ENCODE results near the gene PRPF8. TPM values are rescaled to one million over a fixed set of nuclear protein-coding genes. Genes with fewer than 3 reads are reported as not detected.
A peak's percentile ranks its signal among the peaks of the same experiment; 100 is the strongest.

Gene PRPF8
- total and polyA plus RNA-seq, 3 donors from 2014 or later, result 307 to 325 (median 315) TPM

- TF ChIP-seq POLR2A (IDR thresholded peaks at IDR 0.05) (no peak), CTCF (IDR thresholded peaks at IDR 0.05) (no peak)
- H3K9me3 ChIP-seq, result no peaks in the 10 kb centered on the region
- H3K27me3 ChIP-seq, result no peaks in the 10 kb centered on the region
- peak overlapping the region in 1 of 2 donors; percentile 38 for H3K4me3 ChIP-seq
- intact Hi-C loops (cut with DNase I; ENCODE audit: low total_unique reads), result no loop called here
- no peak for DNase-seq
- 89 to 96% methylated on average over 10 of the region's 10 CpGs for WGBS, 2 donors
- H3K4me1 ChIP-seq, result peaks cover 10% of the 10 kb centered on the region
- no peak overlapping the region for H3K27ac ChIP-seq
- no peaks in the 10 kb centered on the region for H3K36me3 ChIP-seq (ENCODE audit: low read depth, missing control alignments)
These were observed 48.8 kb downstream of the PRPF8 start for GRCh38 chr17:1635675-1636465.

- Histone ChIP-seq H3K4me3 (peak overlapping the region; percentile 3 to 38), H3K27me3 (no peaks in the 10 kb centered on the region), H3K9me3 (no peaks in the 10 kb centered on the region), H3K4me1 (peaks cover 10% of the 10 kb centered on the region), H3K36me3 (ENCODE audit: low read depth, missing control alignments) (no peaks in the 10 kb centered on the region), H3K27ac (peak overlapping the region in 1 of 2 donors; percentile 71)
- intact Hi-C loops (cut with DNase I; ENCODE audit: low total_unique reads), result no loop called here
- 73 to 75% methylated on average over 20 to 45 of the region's 45 CpGs for WGBS, 2 donors
- DNase-seq, result no peak
- TF ChIP-seq POLR2A (IDR thresholded peaks at IDR 0.05) (no peak), CTCF (IDR thresholded peaks at IDR 0.05) (no peak)
These were observed 49.6 kb downstream of the PRPF8 start for GRCh38 chr17:1634841-1635650.

GRCh38 chr17:1630662-1631061 is 54.0 kb downstream of the PRPF8 start:
- H3K36me3 ChIP-seq (ENCODE audit: low read depth, missing control alignments), result no peaks in the 10 kb centered on the region
- no peak for TF ChIP-seq POLR2A (IDR thresholded peaks at IDR 0.05)
- no peak for TF ChIP-seq CTCF (IDR thresholded peaks at IDR 0.05)
- DNase-seq, result no peak
- peaks cover 31% of the 10 kb centered on the region for H3K4me1 ChIP-seq
- intact Hi-C loops (cut with DNase I; ENCODE audit: low total_unique reads), result no loop called here
- 75 to 81% methylated on average over 4 of the region's 4 CpGs for WGBS, 2 donors
- no peaks in the 10 kb centered on the region for H3K27me3 ChIP-seq
- no peaks in the 10 kb centered on the region for H3K9me3 ChIP-seq
- H3K27ac ChIP-seq, result no peak overlapping the region
- no peak overlapping the region for H3K4me3 ChIP-seq

GRCh38 chr17:1629504-1630310 is 55.0 kb downstream of the PRPF8 start:
- WGBS, 2 donors, result 7% methylated on average over 23 to 45 of the region's 45 CpGs
- no peak for DNase-seq

More at GRCh38 chr17:1629504-1630310, 55.0 kb downstream of the PRPF8 start:
- no peak for TF ChIP-seq POLR2A (IDR thresholded peaks at IDR 0.05)
- peak in 2 of 3 experiments; percentile 30 to 35 for TF ChIP-seq CTCF (IDR thresholded peaks at IDR 0.05)
- H3K36me3 ChIP-seq (ENCODE audit: low read depth, missing control alignments), result no peaks in the 10 kb centered on the region
- peak overlapping the region; percentile 83 to 93 for H3K27ac ChIP-seq
- H3K4me1 ChIP-seq, result peaks cover 30% of the 10 kb centered on the region
- H3K4me3 ChIP-seq, result peak overlapping the region; percentile 71 to 72
- intact Hi-C loops (cut with DNase I; ENCODE audit: low total_unique reads), result loop anchor here (5.0 kb wide), 1 partner anchor 52 kb away; no protein-coding TSS in a partner anchor
- H3K9me3 ChIP-seq, result no peaks in the 10 kb centered on the region
- H3K27me3 ChIP-seq, result no peaks in the 10 kb centered on the region
